AG04449 (cell line): ENCODE data around the gene LRP1B.

Experiments used
- CTCF ChIA-PET: fragments of 350-600 bp; formaldehyde crosslinking; extraction: SDS; loops from one replicate; lab custom pipeline; 2021; ENCODE audit warnings: antibody characterized with exemption; lab: Yijun Ruan, JAX
- POLR2A ChIA-PET: fragments of 400-600, 350-600 bp; formaldehyde crosslinking; extraction: SDS; loops from one replicate; lab custom pipeline; 2020; ENCODE audit warnings: antibody characterized with exemption, inconsistent platforms; lab: Yijun Ruan, JAX
- DNase-seq: peaks from one replicate; pipeline ENCODE4 v3.0.0-alpha.2; 2010; ENCODE audit warnings: low read depth, low spot score
- H3K4me3 ChIP-seq: 2 replicates; pipeline ENCODE4 v1.5.1; 2011; ENCODE audit warnings: low read depth, mild to moderate bottlenecking, control low read depth, low read length
- CTCF ChIP-seq: IDR thresholded peaks from one replicate; pipeline ENCODE4 v1.5.1; 2011; ENCODE audit warnings: mild to moderate bottlenecking, moderate library complexity, low read length, control low read depth, inconsistent platforms; ENCODE audit not compliant: insufficient read depth; ENCODE audit errors: missing control alignments

LRP1B gene

GRCh38 chr2:141384676-141385075 is 746.1 kb downstream of the LRP1B start:
- peak; percentile 2 for DNase-seq
- POLR2A ChIA-PET: no interaction called here
- CTCF ChIA-PET: no interaction called here
- no peak overlapping the region for H3K4me3 ChIP-seq
- TF ChIP-seq CTCF: no peak

GRCh38 chr2:141381946-141382345 is 748.9 kb downstream of the LRP1B start:
- CTCF ChIA-PET: no interaction called here
- TF ChIP-seq CTCF: no peak
- no peak for DNase-seq
- POLR2A ChIA-PET: no interaction called here
- no peak overlapping the region for H3K4me3 ChIP-seq

- ChIA-PET CTCF (no interaction called here), POLR2A (no interaction called here)
- TF ChIP-seq CTCF: no peak
- DNase-seq: no peak
- no peak overlapping the region for H3K4me3 ChIP-seq
Measured at GRCh38 chr2:141380008-141380979, 750.5 kb downstream of the LRP1B start.

GRCh38 chr2:141364821-141365220 is 766.0 kb downstream of the LRP1B start:
- ChIA-PET CTCF (no interaction called here), POLR2A (no interaction called here)
- H3K4me3 ChIP-seq: no peak overlapping the region
- no peak for DNase-seq
- TF ChIP-seq CTCF: no peak

- CTCF ChIA-PET: interaction anchor here (2.0 kb wide), 1 partner anchor 193 kb away, joined by 4 read pairs; no protein-coding TSS in a partner anchor
- no peak overlapping the region for H3K4me3 ChIP-seq
- POLR2A ChIA-PET: no interaction called here
- TF ChIP-seq CTCF: no peak
- DNase-seq: no peak
Measured at GRCh38 chr2:141362311-141362710, 768.5 kb downstream of the LRP1B start.

- no peak overlapping the region for H3K4me3 ChIP-seq
- CTCF ChIA-PET: no interaction called here
- POLR2A ChIA-PET: no interaction called here
- TF ChIP-seq CTCF: no peak
- DNase-seq: no peak
Measured at GRCh38 chr2:141348481-141348880, 782.3 kb downstream of the LRP1B start.
